ENCODE results near the gene CHRNA4.
"Not testable (repeated sequence)": the region's sequence is repeated elsewhere in the genome, so short reads cannot be mapped to it uniquely, and the experiment has no call there.

CHRNA4 gene

DNA sequence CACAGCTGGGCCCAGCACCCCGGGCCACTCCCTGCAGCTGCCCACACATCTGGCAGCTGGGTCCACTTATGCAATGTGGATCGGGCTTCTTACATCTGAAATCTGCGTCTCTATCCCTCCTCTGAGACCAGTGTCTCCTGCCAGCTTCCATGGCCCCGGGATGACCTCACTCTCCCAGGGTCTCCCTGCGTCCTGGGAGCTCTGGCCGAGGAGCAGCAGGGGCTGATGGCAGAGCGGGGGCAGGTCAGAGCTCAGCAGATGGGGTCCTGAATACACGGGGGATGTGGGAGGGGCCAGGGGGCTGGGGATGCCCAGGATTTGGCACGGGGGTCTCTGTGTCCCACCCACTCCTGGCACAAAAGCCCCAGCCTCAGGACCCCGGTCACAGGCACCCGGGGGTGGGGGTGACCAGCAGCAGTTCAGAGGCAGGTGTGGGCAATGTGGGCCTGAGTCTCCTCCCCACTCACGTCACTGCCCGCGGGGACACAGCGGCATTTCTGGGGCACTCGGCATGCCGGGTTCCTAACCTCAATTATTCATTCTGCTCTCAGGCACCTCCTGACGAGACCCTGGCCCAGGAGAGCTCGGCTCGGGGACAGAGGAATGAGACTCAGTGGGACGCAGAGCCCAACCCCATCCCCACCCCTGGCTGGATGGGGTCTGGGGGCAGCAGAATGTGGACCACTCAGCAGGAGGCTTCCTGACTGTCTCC, 16.4 kb downstream of the CHRNA4 start:
- no peak for DNase-seq (ENCODE audit: low read depth, low spot score)
- TF ChIP-seq ZNF274 (IDR thresholded peaks at IDR 0.05; ENCODE audit: low read depth, low read length) (no peak), YY1 (IDR thresholded peaks at IDR 0.05; ENCODE audit: insufficient read depth, insufficient read length) (no peak), SUZ12 (IDR thresholded peaks at IDR 0.05; ENCODE audit: extremely low read depth, insufficient read depth, insufficient read length) (no peak)
- no peaks in the 10 kb centered on the region for H3K9me3 ChIP-seq (ENCODE audit: insufficient read depth, low read length)

GRCh38 chr20:63343460-63344445, 17.4 kb downstream of the CHRNA4 start:
- H3K9ac ChIP-seq (ENCODE audit: insufficient read length, low read depth), result peak overlapping the region; percentile 3
- H3K27me3 ChIP-seq (ENCODE audit: insufficient read depth, insufficient read length), result no peaks in the 10 kb centered on the region
- TF ChIP-seq YY1 (IDR thresholded peaks at IDR 0.05; ENCODE audit: insufficient read depth, insufficient read length), result no peak
- no peak for TF ChIP-seq SUZ12 (IDR thresholded peaks at IDR 0.05; ENCODE audit: extremely low read depth, insufficient read depth, insufficient read length)
- H3K4me1 ChIP-seq (ENCODE audit: insufficient read depth, insufficient read length), result peaks cover 13% of the 10 kb centered on the region
- no peaks in the 10 kb centered on the region for H3K36me3 ChIP-seq (ENCODE audit: insufficient read depth, insufficient read length, low read length)
- DNase-seq (ENCODE audit: low read depth, low spot score), result no peak
- no peak overlapping the region for H3K4me3 ChIP-seq (ENCODE audit: insufficient read length, low read depth)
- no peaks in the 10 kb centered on the region for H3K9me3 ChIP-seq (ENCODE audit: insufficient read depth, low read length)

More for the DNA sequence above, 16.4 kb downstream of the CHRNA4 start:
- no peaks in the 10 kb centered on the region for H3K27me3 ChIP-seq (ENCODE audit: insufficient read depth, insufficient read length)
- H3K4me3 ChIP-seq (ENCODE audit: insufficient read length, low read depth), result no peak overlapping the region
- H3K9ac ChIP-seq (ENCODE audit: insufficient read length, low read depth), result no peak overlapping the region
- peaks cover 13% of the 10 kb centered on the region for H3K4me1 ChIP-seq (ENCODE audit: insufficient read depth, insufficient read length)
- no peaks in the 10 kb centered on the region for H3K36me3 ChIP-seq (ENCODE audit: insufficient read depth, insufficient read length, low read length)

DNA sequence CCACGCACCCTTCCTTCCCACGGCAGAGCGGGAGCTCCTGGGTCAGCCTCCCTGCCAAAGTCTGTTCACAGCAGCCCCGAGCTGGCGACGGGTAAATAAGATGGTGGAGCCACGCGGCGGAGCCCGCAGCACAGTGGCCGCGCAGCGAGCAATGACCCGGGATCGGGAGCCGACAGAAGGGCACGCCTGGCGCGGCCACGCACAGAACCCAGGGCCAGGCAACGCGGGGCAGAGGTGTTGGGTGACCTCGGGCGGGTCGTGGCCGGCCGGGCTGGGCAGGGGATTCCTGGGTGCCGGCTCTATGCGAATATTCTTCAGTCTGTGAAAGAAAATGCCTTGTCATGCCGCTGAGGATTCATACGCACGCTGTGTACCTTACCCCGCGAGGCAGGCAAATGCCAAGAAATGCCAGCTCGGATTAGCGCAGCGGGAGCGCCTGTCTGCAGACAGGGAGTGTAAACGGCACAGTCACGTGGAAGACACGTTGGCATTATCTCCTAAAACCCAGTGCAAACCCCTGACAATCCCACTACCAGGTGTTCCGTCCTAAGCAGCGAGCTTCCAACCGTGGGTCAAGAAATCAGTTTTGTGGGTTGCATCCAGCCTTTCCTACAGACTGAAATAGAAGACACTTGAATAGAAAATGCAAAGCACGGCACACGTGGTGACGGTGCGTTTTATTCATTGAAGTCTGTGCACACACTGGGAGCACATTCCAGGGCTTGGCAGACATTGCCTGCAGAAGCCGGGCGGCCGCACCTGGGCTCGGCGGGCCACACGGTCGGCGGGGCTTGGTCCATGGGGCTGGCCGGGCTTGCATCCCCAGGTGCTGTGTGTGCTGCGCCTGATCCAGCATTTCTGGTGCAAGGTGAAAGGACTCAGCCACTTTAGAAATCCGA, 18.3 kb downstream of the CHRNA4 start:
- H3K9ac ChIP-seq (ENCODE audit: insufficient read length, low read depth), result peak overlapping the region; percentile 13
- peaks cover 13% of the 10 kb centered on the region for H3K4me1 ChIP-seq (ENCODE audit: insufficient read depth, insufficient read length)
- TF ChIP-seq SUZ12 (IDR thresholded peaks at IDR 0.05; ENCODE audit: extremely low read depth, insufficient read depth, insufficient read length), result no peak
- no peak for TF ChIP-seq YY1 (IDR thresholded peaks at IDR 0.05; ENCODE audit: insufficient read depth, insufficient read length)
- TF ChIP-seq ZNF274 (IDR thresholded peaks at IDR 0.05; ENCODE audit: low read depth, low read length), result no peak
- H3K4me3 ChIP-seq (ENCODE audit: insufficient read length, low read depth), result no peak overlapping the region
- no peak for DNase-seq (ENCODE audit: low read depth, low spot score)
- H3K36me3 ChIP-seq (ENCODE audit: insufficient read depth, insufficient read length, low read length), result no peaks in the 10 kb centered on the region
- no peaks in the 10 kb centered on the region for H3K9me3 ChIP-seq (ENCODE audit: insufficient read depth, low read length)
- peaks cover 3% of the 10 kb centered on the region for H3K27me3 ChIP-seq (ENCODE audit: insufficient read depth, insufficient read length)

DNA sequence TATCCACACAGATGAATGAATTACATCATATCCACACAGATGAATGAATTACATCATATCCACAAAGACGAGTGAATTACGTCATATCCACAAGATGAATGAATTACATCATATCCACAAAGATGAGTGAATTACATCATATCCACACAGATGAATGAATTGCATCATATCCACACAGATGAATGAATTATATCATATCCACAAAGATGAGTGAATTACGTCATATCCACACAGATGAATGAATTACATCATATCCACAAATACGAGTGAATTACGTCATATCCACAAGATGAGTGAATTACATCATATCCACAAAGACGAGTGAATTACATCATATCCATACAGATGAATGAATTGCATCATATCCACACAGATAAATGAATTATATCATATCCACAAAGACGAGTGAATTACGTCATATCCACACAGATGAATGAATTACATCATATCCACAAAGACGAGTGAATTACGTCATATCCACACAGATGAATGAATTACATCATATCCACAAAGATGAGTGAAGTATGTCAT, 20.9 kb downstream of the CHRNA4 start:
- H3K4me3 ChIP-seq (ENCODE audit: insufficient read length, low read depth); H3K27me3 ChIP-seq (ENCODE audit: insufficient read depth, insufficient read length); DNase-seq (ENCODE audit: low read depth, low spot score): not testable (repeated sequence)

DNA sequence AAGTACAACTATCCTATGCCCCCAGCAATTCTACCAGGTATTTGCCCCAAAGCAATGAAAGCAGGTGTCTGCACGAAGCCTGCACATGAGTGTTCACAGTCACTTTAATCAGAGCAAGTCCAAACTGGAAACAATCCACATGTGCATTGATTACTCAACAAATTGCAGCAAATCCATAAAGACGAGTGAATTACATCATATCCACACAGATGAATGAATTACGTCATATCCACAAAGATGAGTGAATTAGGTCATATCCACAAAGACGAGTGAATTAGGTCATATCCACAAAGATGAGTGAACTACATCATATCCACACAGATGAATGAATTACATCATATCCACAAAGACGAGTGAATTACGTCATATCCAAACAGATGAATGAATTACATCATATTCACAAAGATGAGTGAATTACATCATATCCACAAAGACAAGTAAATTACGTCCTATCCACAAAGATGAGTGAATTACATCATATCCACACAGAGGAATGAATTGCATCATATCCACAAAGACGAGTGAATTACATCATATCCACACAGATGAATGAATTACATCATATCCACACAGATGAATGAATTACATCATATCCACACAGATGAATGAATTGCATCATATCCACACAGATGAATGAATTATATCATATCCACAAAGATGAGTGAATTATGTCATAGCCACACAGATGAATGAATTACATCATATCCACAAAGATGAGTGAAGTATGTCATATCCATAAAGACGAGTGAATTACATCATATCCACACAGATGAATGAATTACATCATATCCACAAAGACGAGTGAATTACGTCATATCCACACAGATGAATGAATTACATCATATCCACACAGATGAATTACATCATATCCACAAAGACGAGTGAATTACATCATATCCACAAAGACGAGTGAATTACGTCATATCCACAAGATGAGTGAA, 21.7 kb downstream of the CHRNA4 start:
- not testable (repeated sequence) for H3K27me3 ChIP-seq (ENCODE audit: insufficient read depth, insufficient read length); H3K9ac ChIP-seq (ENCODE audit: insufficient read length, low read depth); H3K9me3 ChIP-seq (ENCODE audit: insufficient read depth, low read length); DNase-seq (ENCODE audit: low read depth, low spot score); H3K36me3 ChIP-seq (ENCODE audit: insufficient read depth, insufficient read length, low read length); H3K4me3 ChIP-seq (ENCODE audit: insufficient read length, low read depth)
- peaks cover 11% of the 10 kb centered on the region for H3K4me1 ChIP-seq (ENCODE audit: insufficient read depth, insufficient read length)

More for the DNA sequence above, 20.9 kb downstream of the CHRNA4 start:
- not testable (repeated sequence) for H3K9me3 ChIP-seq (ENCODE audit: insufficient read depth, low read length); H3K9ac ChIP-seq (ENCODE audit: insufficient read length, low read depth); H3K36me3 ChIP-seq (ENCODE audit: insufficient read depth, insufficient read length, low read length)
- peaks cover 11% of the 10 kb centered on the region for H3K4me1 ChIP-seq (ENCODE audit: insufficient read depth, insufficient read length)

GRCh38 chr20:63337786-63338420, 23.2 kb downstream of the CHRNA4 start:
- DNase-seq (ENCODE audit: low read depth, low spot score), result no peak
- H3K9me3 ChIP-seq (ENCODE audit: insufficient read depth, low read length), result peaks cover 7% of the 10 kb centered on the region; the same call in 1 of the 2 replicates
- TF ChIP-seq SUZ12 (IDR thresholded peaks at IDR 0.05; ENCODE audit: extremely low read depth, insufficient read depth, insufficient read length) (no peak), YY1 (IDR thresholded peaks at IDR 0.05; ENCODE audit: insufficient read depth, insufficient read length) (no peak), ZNF274 (IDR thresholded peaks at IDR 0.05; ENCODE audit: low read depth, low read length) (no peak)
- no peak overlapping the region for H3K4me3 ChIP-seq (ENCODE audit: insufficient read length, low read depth)
- peaks cover 6% of the 10 kb centered on the region for H3K4me1 ChIP-seq (ENCODE audit: insufficient read depth, insufficient read length)
- H3K36me3 ChIP-seq (ENCODE audit: insufficient read depth, insufficient read length, low read length), result no peaks in the 10 kb centered on the region
- H3K27me3 ChIP-seq (ENCODE audit: insufficient read depth, insufficient read length), result peaks cover 3% of the 10 kb centered on the region
- H3K9ac ChIP-seq (ENCODE audit: insufficient read length, low read depth), result no peak overlapping the region

Data from NT2/D1 (cell line).